ENCODE measurements around the gene STAB1.

STAB1 gene

DNA sequence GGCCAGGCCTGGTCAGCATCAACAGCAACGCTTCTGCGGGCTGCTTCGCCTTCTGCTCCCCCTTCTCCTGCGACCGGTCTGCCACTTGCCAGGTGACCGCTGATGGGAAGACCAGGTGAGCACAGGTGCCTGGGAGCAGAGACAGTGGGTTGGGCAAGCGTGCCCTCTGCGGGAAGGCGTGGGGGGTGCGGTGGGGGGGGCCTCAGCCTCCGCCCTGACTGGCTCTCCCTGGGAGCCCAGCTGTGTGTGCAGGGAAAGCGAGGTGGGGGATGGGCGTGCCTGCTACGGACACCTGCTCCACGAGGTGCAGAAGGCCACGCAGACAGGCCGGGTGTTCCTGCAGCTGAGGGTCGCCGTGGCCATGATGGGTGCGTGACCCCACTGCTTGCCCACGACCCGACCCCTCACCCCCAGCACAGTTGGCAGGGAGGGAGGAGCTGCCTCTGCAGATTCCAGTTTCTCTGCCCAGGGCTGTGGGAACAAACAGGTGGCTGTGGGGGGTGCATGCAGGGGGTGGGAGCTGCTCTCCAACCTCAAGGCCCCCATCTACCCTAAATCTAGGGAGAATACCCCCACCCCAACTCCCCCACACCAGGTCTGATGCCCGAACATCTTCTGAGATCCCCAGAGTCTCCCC is 8.8 kb downstream of the STAB1 start:
- DNase-seq (ENCODE audit: extremely low read depth in 1 of 2, low read depth in 1 of 2), result no peak

DNA sequence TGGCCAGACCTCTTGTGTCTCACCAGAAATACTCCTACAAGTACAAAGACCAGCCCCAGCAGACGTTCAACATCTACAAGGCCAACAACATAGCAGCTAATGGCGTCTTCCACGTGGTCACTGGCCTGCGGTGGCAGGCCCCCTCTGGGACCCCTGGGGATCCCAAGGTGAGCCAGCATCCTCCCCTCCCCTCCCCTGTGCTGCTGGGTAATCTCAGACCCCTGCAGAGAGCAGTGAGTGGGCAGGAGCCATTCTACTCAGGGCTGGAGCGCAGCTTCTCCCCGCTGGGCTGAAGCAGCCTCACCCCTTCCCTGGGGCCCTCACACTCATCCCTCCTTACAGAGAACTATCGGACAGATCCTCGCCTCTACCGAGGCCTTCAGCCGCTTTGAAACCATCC is 9.8 kb downstream of the STAB1 start:
- DNase-seq (ENCODE audit: extremely low read depth in 1 of 2, low read depth in 1 of 2), result no peak

DNA sequence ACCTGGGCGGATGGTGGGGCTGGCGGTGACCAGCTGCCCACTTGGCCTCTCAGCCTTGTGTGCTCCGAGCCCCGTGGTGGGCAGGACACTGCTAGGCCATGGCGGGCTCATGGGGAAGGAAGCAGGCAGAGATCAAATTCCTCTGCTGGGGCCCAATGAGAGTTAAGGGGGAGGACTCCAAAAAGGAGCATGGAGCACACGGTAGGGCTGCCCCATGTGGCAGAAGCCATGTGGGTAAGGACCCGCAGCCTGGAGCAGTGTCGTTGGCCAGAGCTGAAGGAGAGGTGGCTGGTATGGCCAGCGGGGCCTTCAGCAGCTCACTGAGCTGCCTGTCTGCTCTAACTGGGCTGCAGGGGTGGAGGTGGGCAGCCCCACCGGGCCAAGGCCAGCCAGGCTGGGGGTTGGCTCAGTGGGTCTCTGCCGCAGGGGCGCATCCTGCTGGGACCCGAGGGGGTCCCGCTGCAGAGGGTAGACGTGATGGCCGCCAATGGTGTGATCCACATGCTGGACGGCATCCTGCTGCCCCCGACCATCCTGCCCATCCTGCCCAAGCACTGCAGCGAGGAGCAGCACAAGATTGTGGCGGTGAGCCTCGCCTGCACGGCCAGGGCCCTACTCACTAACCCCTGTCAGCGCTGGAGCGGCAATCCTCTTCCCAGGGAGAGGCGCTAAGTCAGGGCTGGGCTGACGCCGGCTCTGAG is 11.3 kb downstream of the STAB1 start:
- DNase-seq (ENCODE audit: extremely low read depth in 1 of 2, low read depth in 1 of 2), result no peak

DNA sequence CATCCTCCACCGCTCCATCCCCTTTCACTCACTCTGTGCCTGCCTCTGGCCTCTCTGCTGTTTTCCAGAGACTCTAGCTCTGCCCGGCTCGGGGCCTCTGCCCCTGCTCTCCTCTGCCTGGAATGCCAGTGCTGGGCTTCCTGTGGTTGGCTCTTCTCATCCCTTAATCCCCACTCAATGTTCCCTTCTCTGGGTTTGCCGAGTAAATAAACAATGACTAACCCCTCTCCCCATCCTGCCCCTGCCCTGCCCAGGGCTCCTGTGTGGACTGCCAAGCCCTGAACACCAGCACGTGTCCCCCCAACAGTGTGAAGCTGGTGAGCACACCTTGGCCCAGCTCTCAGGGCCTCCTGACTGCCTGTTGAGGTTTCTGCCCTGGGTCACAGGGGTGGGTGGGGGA is 12.2 kb downstream of the STAB1 start:
- no peak for DNase-seq (ENCODE audit: extremely low read depth in 1 of 2, low read depth in 1 of 2)

DNA sequence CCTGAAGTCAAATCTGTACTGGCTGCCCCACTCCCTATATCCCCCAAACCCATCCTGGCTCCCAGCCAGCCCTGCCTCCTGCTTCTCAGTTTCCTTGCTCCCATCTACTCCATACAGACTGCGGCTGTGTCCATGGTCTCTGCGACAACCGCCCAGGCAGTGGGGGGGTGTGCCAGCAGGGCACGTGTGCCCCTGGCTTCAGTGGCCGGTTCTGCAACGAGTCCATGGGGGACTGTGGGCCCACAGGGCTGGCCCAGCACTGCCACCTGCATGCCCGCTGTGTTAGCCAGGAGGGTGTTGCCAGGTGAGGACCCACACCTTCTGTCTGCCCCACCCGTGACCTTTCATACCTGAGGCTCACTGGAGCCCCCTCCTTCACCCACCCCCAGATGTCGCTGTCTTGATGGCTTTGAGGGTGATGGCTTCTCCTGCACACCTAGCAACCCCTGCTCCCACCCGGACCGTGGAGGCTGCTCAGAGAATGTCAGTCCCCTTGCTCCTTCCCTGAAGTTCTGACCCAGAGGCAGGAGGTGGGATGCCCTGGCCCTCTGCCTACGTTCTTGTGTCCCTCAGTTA is 14.7 kb downstream of the STAB1 start:
- no peak for DNase-seq (ENCODE audit: extremely low read depth in 1 of 2, low read depth in 1 of 2)

DNA sequence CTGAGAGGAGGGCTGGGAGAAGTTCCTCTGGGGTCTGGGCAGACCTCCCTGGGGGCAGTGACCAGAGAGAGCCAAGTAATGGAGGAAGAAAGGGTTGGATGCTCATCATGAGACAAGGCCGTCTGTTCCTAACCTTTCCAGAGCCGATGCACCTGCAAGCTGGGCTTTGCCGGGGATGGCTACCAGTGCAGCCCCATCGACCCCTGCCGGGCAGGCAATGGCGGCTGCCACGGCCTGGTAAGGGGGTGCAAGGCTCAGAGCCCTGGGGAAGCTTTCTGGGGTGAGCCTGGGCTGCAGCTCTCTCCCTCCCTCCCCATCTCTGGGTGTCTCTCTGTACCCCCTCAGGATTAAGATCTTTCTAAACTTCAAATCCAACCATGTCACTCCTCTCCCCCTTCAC is 16.4 kb downstream of the STAB1 start:
- no peak for DNase-seq (ENCODE audit: extremely low read depth in 1 of 2, low read depth in 1 of 2)

DNA sequence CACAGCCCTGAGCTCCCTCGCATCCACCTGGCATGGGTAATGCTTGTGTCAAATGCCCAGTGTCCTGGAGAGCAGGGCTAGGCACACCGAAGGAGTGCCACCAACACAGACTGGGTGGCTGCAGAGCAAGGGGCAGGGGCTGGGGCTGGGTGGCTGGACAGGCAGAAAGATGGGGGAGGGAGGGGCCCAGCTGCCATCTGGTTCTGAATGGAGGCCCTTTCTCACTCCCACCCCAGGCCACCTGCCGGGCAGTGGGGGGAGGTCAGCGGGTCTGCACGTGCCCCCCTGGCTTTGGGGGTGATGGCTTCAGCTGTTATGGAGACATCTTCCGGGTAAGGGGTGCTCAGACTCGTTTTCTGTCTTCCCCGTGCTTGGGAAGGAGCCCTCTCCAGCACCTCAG is 17.0 kb downstream of the STAB1 start:
- no peak for DNase-seq (ENCODE audit: extremely low read depth in 1 of 2, low read depth in 1 of 2)

DNA sequence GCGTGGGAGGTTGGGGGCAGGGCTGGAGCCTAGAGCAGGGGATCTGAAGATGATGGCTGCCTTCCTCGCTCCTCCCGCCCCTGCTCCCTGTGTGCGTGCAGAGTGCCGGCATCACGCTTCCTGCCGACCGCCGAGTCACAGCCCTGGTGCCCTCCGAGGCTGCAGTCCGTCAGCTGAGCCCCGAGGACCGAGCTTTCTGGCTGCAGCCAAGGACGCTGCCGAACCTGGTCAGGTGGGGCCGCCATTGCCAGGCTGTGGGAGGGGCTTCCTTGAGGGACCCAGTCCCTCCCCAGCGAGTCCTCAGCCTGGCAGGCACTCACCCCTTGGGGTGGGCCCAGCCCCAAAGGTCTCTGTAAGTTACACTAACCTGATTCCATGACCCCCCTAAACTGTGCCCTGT is 17.6 kb downstream of the STAB1 start:
- DNase-seq (ENCODE audit: extremely low read depth in 1 of 2, low read depth in 1 of 2), result no peak

DNA sequence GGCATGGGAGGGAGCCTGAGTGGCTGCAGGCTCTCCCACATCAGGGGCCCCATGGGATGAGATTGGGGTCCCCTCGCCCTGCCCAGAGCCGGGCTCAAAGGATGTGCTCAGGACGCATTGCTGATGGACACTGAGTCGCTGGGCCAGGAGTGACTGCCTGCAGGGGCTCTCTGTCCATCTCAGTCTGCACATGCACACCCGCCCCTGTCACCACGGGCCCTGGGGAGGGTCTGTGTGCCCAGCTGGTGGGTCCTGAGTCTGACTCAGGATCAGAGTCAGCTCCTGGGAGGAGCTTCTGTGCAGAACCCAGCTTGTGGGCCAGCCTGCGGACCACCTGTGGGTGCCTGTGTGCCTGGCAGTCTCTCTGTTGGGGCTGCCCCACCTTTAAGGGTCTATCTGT is 18.1 kb downstream of the STAB1 start:
- DNase-seq (ENCODE audit: extremely low read depth in 1 of 2, low read depth in 1 of 2), result no peak

DNA sequence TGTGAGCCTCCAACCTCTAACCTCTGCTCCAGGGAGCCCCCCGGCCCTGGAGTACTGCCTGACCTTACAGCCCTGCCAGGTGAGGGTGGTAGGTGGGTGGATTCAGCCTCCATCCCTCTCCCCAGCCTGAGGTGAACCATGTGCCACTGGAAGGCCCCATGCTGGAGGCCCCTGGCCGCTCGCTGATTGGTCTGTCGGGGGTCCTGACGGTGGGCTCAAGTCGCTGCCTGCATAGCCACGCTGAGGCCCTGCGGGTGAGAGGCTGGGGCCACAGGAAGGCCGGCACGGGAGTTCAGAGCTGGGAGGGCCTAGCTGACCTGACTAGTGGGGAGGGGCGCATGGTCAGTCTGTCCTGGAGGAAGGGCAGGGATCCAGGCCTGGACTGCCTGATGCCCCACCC is 19.4 kb downstream of the STAB1 start:
- DNase-seq (ENCODE audit: extremely low read depth in 1 of 2, low read depth in 1 of 2), result no peak

DNA sequence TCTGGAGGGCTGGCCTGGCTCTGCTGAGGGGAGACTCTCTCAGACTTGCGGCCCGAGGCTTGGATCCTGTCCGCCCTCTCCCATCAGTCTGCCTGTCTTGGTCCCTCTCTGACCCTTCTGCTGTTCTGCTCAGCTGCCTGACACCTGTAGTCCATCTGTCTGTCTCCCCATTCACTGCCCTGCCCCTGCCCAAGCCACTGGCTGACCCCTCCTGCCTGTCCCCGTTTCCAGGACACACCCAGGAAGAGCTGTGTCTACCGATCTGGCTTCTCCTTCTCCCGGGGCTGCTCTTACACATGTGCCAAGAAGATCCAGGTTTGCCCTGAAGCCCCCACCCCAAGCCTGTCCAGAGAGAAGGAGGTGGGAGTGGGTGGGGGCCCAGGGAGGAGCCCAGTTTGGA is 20.1 kb downstream of the STAB1 start:
- DNase-seq (ENCODE audit: extremely low read depth in 1 of 2, low read depth in 1 of 2), result no peak

DNA sequence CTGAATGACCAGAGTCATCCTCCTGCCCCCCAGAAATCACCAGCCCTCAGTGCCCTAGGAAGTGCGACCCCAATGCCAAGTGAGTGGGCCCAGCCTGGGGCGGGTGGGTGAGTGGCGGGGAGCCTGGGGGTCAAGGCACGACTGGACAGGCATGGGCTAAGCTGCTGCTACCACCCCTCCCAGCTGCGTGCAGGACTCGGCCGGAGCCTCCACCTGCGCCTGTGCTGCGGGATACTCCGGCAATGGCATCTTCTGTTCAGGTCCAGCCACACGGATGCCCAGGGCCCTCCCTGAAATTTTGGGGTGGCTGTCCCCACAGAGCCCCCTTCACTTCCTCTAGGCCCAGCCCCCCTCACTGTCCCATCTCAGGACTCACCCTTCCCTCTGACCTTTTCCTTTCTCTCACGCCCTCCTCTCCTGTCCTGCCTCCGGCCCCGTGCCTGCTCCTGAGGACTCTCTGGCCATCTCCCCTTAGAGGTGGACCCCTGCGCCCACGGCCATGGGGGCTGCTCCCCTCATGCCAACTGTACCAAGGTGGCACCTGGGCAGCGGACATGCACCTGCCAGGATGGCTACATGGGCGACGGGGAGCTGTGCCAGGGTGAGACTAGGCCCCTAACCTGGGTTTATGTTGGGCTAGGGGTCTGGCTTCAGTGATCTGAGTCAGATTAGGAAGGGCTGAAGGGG is 21.5 kb downstream of the STAB1 start:
- DNase-seq (ENCODE audit: extremely low read depth in 1 of 2, low read depth in 1 of 2), result no peak

DNA sequence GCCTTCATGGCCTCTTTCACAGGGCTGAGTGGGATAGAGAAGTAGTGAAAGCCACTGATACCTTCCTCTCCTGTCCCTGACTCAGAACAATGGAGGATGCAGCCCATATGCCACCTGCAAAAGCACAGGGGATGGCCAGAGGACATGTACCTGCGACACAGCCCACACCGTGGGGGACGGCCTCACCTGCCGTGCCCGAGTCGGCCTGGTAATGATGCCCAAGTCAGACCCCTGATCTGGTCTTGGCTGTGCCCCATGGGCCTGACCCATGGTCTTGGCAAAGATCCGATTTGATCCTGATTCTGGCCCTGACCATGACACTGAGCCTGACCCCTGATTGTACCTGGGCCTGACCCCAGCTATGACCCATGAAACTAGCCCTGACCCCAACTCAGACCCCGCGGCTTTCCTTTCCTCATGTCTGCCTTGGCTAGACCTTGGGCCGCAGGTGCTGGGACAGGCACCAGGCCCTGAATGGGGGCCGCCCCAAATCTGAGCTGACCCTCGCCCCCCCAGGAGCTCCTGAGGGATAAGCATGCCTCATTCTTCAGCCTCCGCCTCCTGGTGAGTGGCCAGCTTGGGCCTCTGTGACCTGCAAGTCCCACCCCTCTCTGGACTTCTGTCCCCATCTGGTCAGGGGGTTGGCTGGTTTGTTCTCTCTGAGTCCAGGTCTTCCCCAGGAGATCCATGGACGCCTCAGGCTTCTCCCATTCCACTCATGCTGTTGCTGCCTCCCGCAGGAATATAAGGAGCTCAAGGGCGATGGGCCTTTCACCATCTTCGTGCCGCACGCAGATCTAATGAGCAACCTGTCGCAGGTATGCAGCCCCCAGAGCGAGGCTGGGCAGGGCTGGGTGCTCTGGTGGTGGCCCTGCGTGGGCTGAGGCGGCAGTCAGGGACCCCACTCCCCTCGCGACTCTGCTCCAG is 22.9 kb downstream of the STAB1 start:
- no peak for DNase-seq (ENCODE audit: extremely low read depth in 1 of 2, low read depth in 1 of 2)

DNA sequence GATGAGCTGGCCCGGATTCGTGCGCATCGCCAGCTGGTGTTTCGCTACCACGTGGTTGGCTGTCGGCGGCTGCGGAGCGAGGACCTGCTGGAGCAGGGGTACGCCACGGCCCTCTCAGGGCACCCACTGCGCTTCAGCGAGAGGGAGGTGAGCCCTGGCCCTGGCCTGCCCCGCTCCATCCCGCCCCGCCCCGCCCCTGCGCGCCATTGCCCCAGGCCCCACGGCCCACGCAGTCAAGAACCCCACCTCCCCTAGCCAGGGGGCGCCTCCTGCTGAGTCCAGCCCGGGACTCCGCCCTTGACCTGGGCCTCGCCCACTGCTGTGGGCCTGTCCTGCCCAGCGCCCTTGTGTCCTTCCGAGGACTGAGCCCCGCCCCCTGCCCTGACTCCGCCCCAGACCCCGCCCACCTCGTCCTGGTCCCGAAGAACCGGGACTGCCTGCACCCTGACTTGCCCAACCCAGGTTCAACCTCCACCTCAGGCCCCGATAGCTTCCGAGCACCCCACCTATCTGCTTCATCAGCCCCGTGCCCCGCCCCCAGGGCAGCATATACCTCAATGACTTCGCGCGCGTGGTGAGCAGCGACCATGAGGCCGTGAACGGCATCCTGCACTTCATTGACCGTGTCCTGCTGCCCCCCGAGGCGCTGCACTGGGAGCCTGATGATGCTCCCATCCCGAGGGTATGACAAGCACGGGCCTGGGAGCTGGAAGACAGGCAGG is 23.7 kb downstream of the STAB1 start:
- no peak for DNase-seq (ENCODE audit: extremely low read depth in 1 of 2, low read depth in 1 of 2)

DNA sequence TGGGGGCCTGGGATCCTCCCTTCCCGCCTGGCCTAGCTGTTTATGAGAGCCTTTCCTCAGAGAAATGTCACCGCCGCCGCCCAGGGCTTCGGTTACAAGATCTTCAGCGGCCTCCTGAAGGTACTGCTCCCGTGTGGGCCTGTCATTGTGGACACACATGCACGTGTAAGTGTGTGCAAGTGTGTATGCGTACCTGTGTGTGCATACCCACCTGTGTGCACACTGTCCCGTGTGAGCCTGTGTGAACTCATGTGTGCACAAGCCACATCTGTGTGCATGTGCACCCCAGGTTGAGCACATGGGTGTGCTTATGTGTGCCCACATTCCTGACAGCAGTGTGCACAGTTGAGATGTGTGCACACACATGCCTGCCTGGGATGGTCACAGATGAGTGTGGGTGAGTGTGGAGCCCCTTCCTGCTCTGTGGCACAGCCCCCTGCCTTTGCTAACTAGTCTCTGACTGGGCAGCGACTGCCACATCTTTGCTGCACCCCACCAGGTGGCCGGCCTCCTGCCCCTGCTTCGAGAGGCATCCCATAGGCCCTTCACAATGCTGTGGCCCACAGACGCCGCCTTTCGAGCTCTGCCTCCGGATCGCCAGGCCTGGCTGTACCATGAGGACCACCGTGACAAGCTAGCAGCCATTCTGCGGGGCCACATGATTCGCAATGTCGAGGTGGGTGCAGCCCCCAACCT is 24.5 kb downstream of the STAB1 start:
- no peak for DNase-seq (ENCODE audit: extremely low read depth in 1 of 2, low read depth in 1 of 2)

DNA sequence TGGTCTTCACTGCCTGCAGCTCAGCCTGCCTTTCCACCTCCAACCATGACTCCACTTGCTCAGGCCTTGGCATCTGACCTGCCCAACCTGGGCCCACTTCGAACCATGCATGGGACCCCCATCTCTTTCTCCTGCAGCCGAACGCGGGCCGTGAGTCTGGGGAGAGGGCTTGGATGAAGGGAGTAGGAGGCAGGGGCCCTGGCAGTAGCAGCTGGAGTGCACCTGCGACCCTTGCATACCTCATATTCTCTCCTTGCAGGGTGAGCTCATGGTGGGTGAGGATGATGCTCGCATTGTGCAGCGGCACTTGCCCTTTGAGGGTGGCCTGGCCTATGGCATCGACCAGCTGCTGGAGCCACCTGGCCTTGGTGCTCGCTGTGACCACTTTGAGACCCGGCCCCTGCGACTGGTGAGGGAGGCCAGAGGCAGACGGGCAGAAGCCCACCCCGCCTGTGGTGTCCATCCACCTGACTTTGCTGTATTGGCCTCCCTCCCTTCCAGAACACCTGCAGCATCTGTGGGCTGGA is 25.1 kb downstream of the STAB1 start:
- DNase-seq (ENCODE audit: extremely low read depth in 1 of 2, low read depth in 1 of 2), result no peak

DNA sequence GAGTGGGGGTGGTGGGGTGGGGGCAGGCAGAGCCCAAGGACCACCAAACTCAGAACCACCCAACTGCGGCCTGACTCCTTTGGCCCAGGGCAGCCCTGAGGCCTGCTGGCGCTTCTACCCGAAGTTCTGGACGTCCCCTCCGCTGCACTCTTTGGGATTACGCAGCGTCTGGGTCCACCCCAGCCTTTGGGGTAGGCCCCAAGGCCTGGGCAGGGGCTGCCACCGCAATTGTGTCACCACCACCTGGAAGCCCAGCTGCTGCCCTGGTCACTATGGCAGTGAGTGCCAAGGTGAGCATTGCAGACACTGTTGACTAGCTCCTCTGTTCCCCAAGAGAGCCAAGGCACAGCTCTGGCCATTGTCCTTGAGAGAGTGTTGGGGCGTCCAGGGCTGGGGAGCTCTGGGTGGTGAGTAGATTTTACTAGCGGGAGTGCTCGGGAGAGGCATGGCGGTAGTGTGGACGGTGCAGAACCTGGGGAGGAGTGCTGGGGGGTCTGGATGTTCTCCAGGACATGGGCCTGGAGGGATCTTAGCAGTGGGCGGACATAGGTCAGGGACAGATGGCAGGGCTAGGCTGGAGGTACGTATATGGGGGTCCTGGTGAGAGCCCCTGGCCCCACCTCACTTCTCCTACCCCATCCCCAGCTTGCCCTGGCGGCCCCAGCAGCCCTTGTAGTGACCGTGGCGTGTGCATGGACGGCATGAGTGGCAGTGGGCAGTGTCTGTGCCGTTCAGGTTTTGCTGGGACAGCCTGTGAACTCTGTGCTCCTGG is 25.8 kb downstream of the STAB1 start:
- no peak for DNase-seq (ENCODE audit: extremely low read depth in 1 of 2, low read depth in 1 of 2)

DNA sequence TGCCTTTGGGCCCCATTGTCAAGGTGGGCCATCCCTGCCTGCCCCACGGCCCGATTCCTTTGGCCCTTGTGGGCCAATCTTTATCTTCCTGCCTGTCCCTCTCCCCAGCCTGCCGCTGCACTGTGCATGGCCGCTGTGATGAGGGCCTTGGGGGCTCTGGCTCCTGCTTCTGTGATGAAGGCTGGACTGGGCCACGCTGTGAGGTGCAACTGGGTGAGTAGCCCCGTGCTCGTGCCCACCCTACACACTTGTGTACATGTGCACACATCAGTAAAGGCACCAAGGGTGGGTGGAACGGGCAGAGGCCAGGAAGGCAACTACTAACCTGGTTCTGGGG is 26.3 kb downstream of the STAB1 start:
- DNase-seq (ENCODE audit: extremely low read depth in 1 of 2, low read depth in 1 of 2), result no peak
